GM18498 (cell line): ENCODE data around the gene PI16.
A peak's percentile ranks its signal among the peaks of the same experiment; 100 is the strongest.

Experiments
- ATAC-seq: cut with Tn5 transposase; IDR thresholded peaks from one replicate; pipeline ENCODE4 v1.9.1; 2021; ENCODE audit warnings: mild to moderate bottlenecking, moderate library complexity; ENCODE audit not compliant: unreplicated experiment

The PI16 gene, protein sequence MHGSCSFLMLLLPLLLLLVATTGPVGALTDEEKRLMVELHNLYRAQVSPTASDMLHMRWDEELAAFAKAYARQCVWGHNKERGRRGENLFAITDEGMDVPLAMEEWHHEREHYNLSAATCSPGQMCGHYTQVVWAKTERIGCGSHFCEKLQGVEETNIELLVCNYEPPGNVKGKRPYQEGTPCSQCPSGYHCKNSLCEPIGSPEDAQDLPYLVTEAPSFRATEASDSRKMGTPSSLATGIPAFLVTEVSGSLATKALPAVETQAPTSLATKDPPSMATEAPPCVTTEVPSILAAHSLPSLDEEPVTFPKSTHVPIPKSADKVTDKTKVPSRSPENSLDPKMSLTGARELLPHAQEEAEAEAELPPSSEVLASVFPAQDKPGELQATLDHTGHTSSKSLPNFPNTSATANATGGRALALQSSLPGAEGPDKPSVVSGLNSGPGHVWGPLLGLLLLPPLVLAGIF

GRCh38 chr6:36954262-36954931 is at the start of gene PI16:
PI16 (plus strand) TSS chr6:36954738; CDS start chr6:36954761, 23 bp downstream.
- no peak for ATAC-seq

GRCh38 chr6:36904851-36905393 is 49.6 kb upstream of the PI16 start:
- ATAC-seq, result no peak

- no peak for ATAC-seq
These were observed 47.8 kb upstream of the PI16 start for GRCh38 chr6:36906539-36907325.

DNA sequence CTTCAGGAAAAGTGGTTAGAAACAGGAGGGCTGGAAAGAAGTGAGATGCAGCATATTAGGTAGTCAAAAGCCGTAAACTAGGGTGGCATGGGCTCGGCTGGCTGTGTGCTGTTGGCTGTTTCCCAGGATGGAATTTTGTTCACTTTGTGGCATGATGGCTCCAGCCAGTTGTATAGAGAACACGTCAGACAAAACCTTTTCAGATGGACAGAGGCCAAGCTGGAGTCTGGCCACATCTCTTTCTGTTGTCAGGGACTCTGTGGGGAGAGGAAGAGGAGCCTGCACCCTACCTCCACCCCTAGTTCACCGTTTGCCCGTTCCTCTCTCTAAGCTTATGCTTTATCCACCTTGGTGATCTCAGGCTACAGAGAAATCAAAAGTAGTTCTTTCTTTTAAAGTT is 46.8 kb upstream of the PI16 start:
- no peak for ATAC-seq

DNA sequence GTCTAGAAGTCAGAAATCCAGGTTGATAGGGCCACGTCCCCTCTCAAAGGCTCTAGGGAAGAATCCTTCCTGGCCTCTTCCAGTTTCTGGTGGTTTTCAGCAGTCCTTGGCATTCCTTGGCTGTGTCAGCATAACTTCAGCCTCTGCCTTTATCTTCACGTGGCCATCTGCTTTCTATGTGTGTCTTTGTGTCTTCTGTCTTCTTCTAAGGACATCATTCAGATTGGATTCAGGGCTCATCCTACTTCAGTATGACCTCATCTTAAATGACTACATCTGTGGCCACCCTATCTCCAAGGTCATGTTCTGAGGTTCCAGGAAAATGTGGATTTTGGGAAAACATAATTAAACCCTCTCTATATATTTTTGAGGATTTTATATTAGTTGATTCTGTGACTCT is 45.8 kb upstream of the PI16 start:
- ATAC-seq, result no peak

- peak; percentile 26 for ATAC-seq
These were observed 42.5 kb upstream of the PI16 start for GRCh38 chr6:36912030-36912454.

DNA sequence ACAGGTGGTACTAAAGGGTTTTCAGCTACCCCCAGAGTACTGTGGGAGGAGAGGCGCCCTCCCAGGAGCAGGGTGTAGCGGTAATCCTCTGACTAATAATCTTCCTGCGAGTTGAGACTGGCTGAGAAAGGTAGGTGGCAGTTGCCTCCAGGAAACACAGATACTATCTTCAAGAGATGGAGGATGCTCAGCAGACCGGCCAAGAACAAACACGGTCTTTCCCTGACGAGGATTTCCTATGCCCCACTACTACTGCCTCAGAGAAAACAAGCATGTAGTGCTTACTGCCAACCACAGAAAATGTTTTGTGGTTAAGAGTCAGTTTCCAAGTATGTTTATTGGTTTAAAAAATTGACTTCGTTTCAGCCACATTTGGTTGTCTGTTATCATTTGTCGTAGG is 42.0 kb upstream of the PI16 start:
- peak; percentile 97 for ATAC-seq

DNA sequence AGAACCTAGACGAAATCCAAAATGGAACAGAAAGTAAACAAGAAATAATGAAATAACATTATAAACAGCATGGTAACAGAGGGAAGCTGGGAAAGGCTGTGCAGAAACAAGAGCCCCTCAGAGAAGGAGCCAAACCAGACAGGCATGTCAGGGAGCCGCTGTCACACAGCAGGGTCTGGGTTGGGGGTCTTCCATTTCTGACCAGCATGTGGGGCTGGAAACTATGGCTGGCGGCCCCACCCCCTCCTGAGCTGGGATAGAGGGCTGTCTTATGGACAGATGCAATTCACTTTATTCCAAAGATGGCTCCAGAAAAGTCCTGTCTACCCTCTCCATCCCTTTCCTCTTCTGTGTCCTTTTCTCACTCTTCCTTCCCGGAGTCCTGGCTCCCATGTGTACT is 41.5 kb upstream of the PI16 start:
- ATAC-seq, result peak; percentile 13

GRCh38 chr6:36914227-36914794 is 40.2 kb upstream of the PI16 start:
- ATAC-seq, result no peak

DNA sequence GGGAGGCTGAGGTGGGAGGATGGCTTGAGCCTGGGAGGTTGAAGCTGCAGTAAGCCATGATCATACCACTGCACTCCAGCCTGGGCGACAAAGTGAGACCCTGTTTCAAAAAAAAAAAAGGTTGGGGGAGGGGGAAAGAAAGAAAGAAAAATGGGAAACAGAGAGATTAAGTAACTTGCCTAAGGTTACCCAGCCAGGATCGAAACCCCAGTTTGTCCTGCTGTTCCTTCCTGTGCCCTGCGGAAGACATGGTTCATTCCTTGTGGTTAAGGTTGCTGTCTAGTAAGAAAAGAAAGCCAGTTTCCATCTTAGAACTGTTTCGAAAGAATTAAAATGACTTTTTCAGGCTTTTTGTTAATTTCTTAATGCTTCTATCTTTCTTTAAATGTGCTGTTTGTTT is 38.9 kb upstream of the PI16 start:
- ATAC-seq, result no peak

- ATAC-seq, result no peak
These were observed 38.4 kb upstream of the PI16 start for GRCh38 chr6:36916126-36916525.

DNA sequence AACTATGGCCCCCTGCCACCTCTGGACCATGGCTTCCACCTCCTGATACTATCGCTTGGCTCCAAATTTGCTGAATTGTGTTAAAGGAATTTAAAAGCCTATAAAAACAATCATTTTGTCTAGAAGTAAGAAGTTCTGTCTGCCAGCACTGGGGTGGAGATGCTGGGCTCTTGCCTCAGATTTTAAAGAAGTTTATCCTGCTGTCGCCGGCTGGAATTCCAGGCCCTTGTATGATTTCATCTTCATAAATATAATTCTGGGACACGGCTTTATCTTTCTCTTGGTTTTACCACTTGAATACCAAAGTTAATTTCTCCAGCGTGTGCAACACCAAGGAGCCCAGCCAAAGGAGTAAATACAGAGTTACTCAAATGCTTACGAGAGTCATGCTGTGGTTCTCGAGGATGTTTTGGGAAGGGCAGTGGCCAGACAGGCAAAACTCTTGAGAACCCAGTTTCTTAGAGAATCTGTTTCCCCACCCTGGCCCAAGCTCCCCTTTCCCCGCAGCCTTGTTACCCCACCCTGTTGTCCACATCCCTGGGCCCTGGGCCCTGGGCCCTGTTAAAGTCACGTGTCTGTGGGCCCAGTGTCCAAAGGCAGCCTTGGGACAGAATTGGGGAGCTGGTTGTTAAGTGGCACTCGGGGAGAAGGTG is 36.9 kb upstream of the PI16 start:
- no peak for ATAC-seq

- no peak for ATAC-seq
These were observed 34.5 kb upstream of the PI16 start for GRCh38 chr6:36920049-36920448.

DNA sequence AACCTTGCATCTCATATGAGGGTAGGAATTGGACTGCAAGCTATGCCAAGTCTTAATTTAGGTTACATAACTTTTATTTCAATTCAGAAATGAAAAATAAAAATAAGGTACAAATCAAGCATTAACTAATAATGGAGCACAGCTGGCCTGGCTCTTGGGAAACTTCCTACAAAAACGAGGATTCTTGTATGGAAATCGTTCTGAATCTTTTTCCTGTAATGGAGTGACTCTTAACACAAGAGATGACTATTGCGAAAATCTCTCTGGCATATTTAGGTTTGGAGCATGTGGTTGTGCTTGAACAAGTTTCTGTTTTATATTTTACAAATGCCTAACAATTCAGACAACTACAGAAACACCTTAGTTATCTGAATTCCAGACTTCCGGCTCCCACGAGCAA is 34.0 kb upstream of the PI16 start:
- ATAC-seq, result no peak

DNA sequence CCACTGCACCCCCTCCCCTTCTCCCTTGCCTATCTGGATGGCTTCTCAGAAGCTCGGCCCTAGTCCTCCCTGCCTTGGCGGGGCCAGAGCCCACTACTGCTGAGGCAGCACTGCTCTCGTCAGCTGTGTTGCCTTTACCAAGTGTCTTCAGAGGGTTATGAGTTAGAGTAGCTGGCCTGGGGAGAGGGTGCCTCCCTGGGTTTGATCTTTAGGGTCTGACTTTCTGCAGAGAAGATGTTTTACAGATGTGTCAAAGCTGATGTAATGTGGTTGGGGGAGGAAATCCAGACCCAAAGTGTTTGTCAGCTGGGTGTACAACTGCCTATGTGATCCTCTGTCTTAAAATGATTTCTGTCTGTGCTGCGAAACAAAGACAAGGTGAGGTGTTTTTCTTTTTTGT is 30.4 kb upstream of the PI16 start:
- no peak for ATAC-seq

- ATAC-seq, result no peak
These were observed 29.7 kb upstream of the PI16 start for GRCh38 chr6:36924778-36925374.

GRCh38 chr6:36925809-36926208 is 28.7 kb upstream of the PI16 start:
- ATAC-seq, result no peak

- ATAC-seq, result no peak
These were observed 27.6 kb upstream of the PI16 start for GRCh38 chr6:36926708-36927513.
